Fibroblast of skin of scalp (primary cell): ENCODE measurements around the gene CNDP1.

Experiments
- DNase-seq: peaks from one replicate; pipeline ENCODE4 v3.0.0-alpha.2; 2013

The CNDP1 gene

GRCh38 chr18:74626049-74626874, 92.0 kb downstream of the CNDP1 start:
- DNase-seq: no peak

GRCh38 chr18:74630804-74631203, 96.5 kb downstream of the CNDP1 start:
- no peak for DNase-seq

- DNase-seq: no peak
Observed at GRCh38 chr18:74631212-74631611, 96.9 kb downstream of the CNDP1 start.

GRCh38 chr18:74631623-74632350, 97.5 kb downstream of the CNDP1 start:
- peak; percentile 15 for DNase-seq

- no peak for DNase-seq
Observed at GRCh38 chr18:74632351-74632679, 98.0 kb downstream of the CNDP1 start.

GRCh38 chr18:74632856-74633255, 98.6 kb downstream of the CNDP1 start:
- DNase-seq: no peak

GRCh38 chr18:74633652-74634352, 99.5 kb downstream of the CNDP1 start:
- no peak for DNase-seq

GRCh38 chr18:74635224-74635975, 101.1 kb downstream of the CNDP1 start:
- DNase-seq: no peak
